ENCODE results near the gene REST. TPM values are rescaled to one million over a fixed set of nuclear protein-coding genes. Genes with fewer than 3 reads are reported as not detected.

REST gene
- total RNA-seq, result 68.0 TPM
- polyA plus RNA-seq, result 100 to 1,000 TPM; 126 to 141 (median 134) TPM

GRCh38 chr4:56907489-56908205 is at the start of gene REST:
Gene REST (plus strand): TSS chr4:56907900. CDS start chr4:56910639, 2,739 bp downstream.
- H3K4me1 ChIP-seq (ENCODE audit: control insufficient read depth, insufficient read depth, low read length, poor library complexity, severe bottlenecking), result peaks cover 43% of the 10 kb centered on the region
- peaks cover 29 to 51% (median 40%) of the 10 kb centered on the region in 4 donors for H3K4me1 Mint-ChIP-seq
- peaks cover 10% of the 10 kb centered on the region for H3K27me3 Mint-ChIP-seq
- no peaks in the 10 kb centered on the region for H3K9me3 ChIP-seq (ENCODE audit: control insufficient read depth in 2 of 2, low read length in 2 of 2)
- DNase-seq, result peak; percentile 76 to 88 (median 76)
- ATAC-seq (ENCODE audit: low read depth in 2 of 2), result peak; percentile 67 to 75
- H3K4me3 ChIP-seq (ENCODE audit: low read depth, low read length), result peak within 1 kb of the TSS; percentile 80
- H3K9me3 Mint-ChIP-seq, result no peaks in the 10 kb centered on the region
- H3K27ac Mint-ChIP-seq, result peak within 1 kb of the TSS; percentile 90 to 96 (median 94)
- H3K4me3 Mint-ChIP-seq, result peak within 1 kb of the TSS; percentile 91 to 99 (median 94)
- peaks cover 6% of the 10 kb centered on the region for H3K36me3 ChIP-seq (ENCODE audit: control insufficient read depth, insufficient read depth, low read length)
- H3K36me3 Mint-ChIP-seq, result peaks cover 7% of the 10 kb centered on the region
- no peaks in the 10 kb centered on the region for H3K27me3 ChIP-seq (ENCODE audit: control insufficient read depth, insufficient read depth, low read length)
- peak within 1 kb of the TSS; percentile 88 for H3K27ac ChIP-seq (ENCODE audit: insufficient read depth, low read length, poor library complexity, severe bottlenecking)

- Histone ChIP-seq H3K9me3 (ENCODE audit: control insufficient read depth in 2 of 2, low read length in 2 of 2) (no peaks in the 10 kb centered on the region), H3K27ac (ENCODE audit: insufficient read depth, low read length, poor library complexity, severe bottlenecking) (no peak overlapping the region), H3K4me1 (ENCODE audit: control insufficient read depth, insufficient read depth, low read length, poor library complexity, severe bottlenecking) (no peaks in the 10 kb centered on the region), H3K4me3 (ENCODE audit: low read depth, low read length) (no peak overlapping the region), H3K36me3 (ENCODE audit: control insufficient read depth, insufficient read depth, low read length) (no peaks in the 10 kb centered on the region), H3K27me3 (ENCODE audit: control insufficient read depth, insufficient read depth, low read length) (no peaks in the 10 kb centered on the region)
- no peak overlapping the region for H3K27ac Mint-ChIP-seq
- no peak for ATAC-seq (ENCODE audit: low read depth in 2 of 2)
- H3K4me3 Mint-ChIP-seq, result no peak overlapping the region
- DNase-seq, result no peak
- no peaks in the 10 kb centered on the region for H3K36me3 Mint-ChIP-seq
- H3K9me3 Mint-ChIP-seq, result no peaks in the 10 kb centered on the region
- no peaks in the 10 kb centered on the region for H3K4me1 Mint-ChIP-seq
- peaks cover 11% of the 10 kb centered on the region for H3K27me3 Mint-ChIP-seq
Observed at GRCh38 chr4:56859841-56860240, 47.9 kb upstream of the REST start.

- no peak for ATAC-seq (ENCODE audit: low read depth in 2 of 2)
- Mint-ChIP-seq H3K27ac (no peak overlapping the region), H3K36me3 (no peaks in the 10 kb centered on the region), H3K27me3 (peaks cover 11% of the 10 kb centered on the region), H3K4me3 (no peak overlapping the region), H3K9me3 (no peaks in the 10 kb centered on the region), H3K4me1 (no peaks in the 10 kb centered on the region)
- Histone ChIP-seq H3K27me3 (ENCODE audit: control insufficient read depth, insufficient read depth, low read length) (no peaks in the 10 kb centered on the region), H3K9me3 (ENCODE audit: control insufficient read depth in 2 of 2, low read length in 2 of 2) (no peaks in the 10 kb centered on the region), H3K36me3 (ENCODE audit: control insufficient read depth, insufficient read depth, low read length) (no peaks in the 10 kb centered on the region), H3K4me3 (ENCODE audit: low read depth, low read length) (no peak overlapping the region), H3K27ac (ENCODE audit: insufficient read depth, low read length, poor library complexity, severe bottlenecking) (no peak overlapping the region), H3K4me1 (ENCODE audit: control insufficient read depth, insufficient read depth, low read length, poor library complexity, severe bottlenecking) (no peaks in the 10 kb centered on the region)
- no peak for DNase-seq
Observed at GRCh38 chr4:56860781-56861180, 46.9 kb upstream of the REST start.

GRCh38 chr4:56861360-56861759 is 46.3 kb upstream of the REST start:
- H3K27me3 Mint-ChIP-seq, result peaks cover 11% of the 10 kb centered on the region
- DNase-seq (no peak), ATAC-seq (ENCODE audit: low read depth in 2 of 2) (no peak)
- H3K36me3 Mint-ChIP-seq, result no peaks in the 10 kb centered on the region
- H3K36me3 ChIP-seq (ENCODE audit: control insufficient read depth, insufficient read depth, low read length), result no peaks in the 10 kb centered on the region
- H3K27ac ChIP-seq (ENCODE audit: insufficient read depth, low read length, poor library complexity, severe bottlenecking), result no peak overlapping the region
- H3K4me3 ChIP-seq (ENCODE audit: low read depth, low read length), result no peak overlapping the region
- H3K9me3 Mint-ChIP-seq, result no peaks in the 10 kb centered on the region
- H3K4me3 Mint-ChIP-seq, result no peak overlapping the region
- H3K27ac Mint-ChIP-seq, result no peak overlapping the region
- H3K27me3 ChIP-seq (ENCODE audit: control insufficient read depth, insufficient read depth, low read length), result no peaks in the 10 kb centered on the region
- H3K4me1 ChIP-seq (ENCODE audit: control insufficient read depth, insufficient read depth, low read length, poor library complexity, severe bottlenecking), result no peaks in the 10 kb centered on the region
- no peaks in the 10 kb centered on the region for H3K4me1 Mint-ChIP-seq
- no peaks in the 10 kb centered on the region for H3K9me3 ChIP-seq (ENCODE audit: control insufficient read depth in 2 of 2, low read length in 2 of 2)

- H3K9me3 Mint-ChIP-seq, result no peaks in the 10 kb centered on the region
- no peaks in the 10 kb centered on the region for H3K4me1 Mint-ChIP-seq
- H3K27me3 ChIP-seq (ENCODE audit: control insufficient read depth, insufficient read depth, low read length), result no peaks in the 10 kb centered on the region
- no peak overlapping the region for H3K4me3 Mint-ChIP-seq
- H3K27ac Mint-ChIP-seq, result peak overlapping the region in 1 of 3 donors; percentile 23
- H3K4me1 ChIP-seq (ENCODE audit: control insufficient read depth, insufficient read depth, low read length, poor library complexity, severe bottlenecking), result no peaks in the 10 kb centered on the region
- no peak overlapping the region for H3K4me3 ChIP-seq (ENCODE audit: low read depth, low read length)
- no peaks in the 10 kb centered on the region for H3K36me3 ChIP-seq (ENCODE audit: control insufficient read depth, insufficient read depth, low read length)
- H3K36me3 Mint-ChIP-seq, result no peaks in the 10 kb centered on the region
- H3K9me3 ChIP-seq (ENCODE audit: control insufficient read depth in 2 of 2, low read length in 2 of 2), result no peaks in the 10 kb centered on the region
- no peak overlapping the region for H3K27ac ChIP-seq (ENCODE audit: insufficient read depth, low read length, poor library complexity, severe bottlenecking)
- no peak for DNase-seq
- no peak for ATAC-seq (ENCODE audit: low read depth in 2 of 2)
- peaks cover 9% of the 10 kb centered on the region for H3K27me3 Mint-ChIP-seq
Observed at GRCh38 chr4:56863441-56864139, 44.1 kb upstream of the REST start.

GRCh38 chr4:56870946-56871345 is 36.8 kb upstream of the REST start:
- no peaks in the 10 kb centered on the region for H3K36me3 ChIP-seq (ENCODE audit: control insufficient read depth, insufficient read depth, low read length)
- peaks cover 0 to 2% (median 0%) of the 10 kb centered on the region in 4 donors for H3K4me1 Mint-ChIP-seq
- H3K4me3 Mint-ChIP-seq, result no peak overlapping the region
- H3K9me3 Mint-ChIP-seq, result no peaks in the 10 kb centered on the region
- DNase-seq, result no peak
- no peaks in the 10 kb centered on the region for H3K36me3 Mint-ChIP-seq
- H3K27me3 Mint-ChIP-seq, result peaks cover 8% of the 10 kb centered on the region
- H3K4me1 ChIP-seq (ENCODE audit: control insufficient read depth, insufficient read depth, low read length, poor library complexity, severe bottlenecking), result no peaks in the 10 kb centered on the region
- H3K27ac Mint-ChIP-seq, result no peak overlapping the region
- no peaks in the 10 kb centered on the region for H3K9me3 ChIP-seq (ENCODE audit: control insufficient read depth in 2 of 2, low read length in 2 of 2)
- H3K27ac ChIP-seq (ENCODE audit: insufficient read depth, low read length, poor library complexity, severe bottlenecking), result no peak overlapping the region
- ATAC-seq (ENCODE audit: low read depth in 2 of 2), result no peak
- H3K4me3 ChIP-seq (ENCODE audit: low read depth, low read length), result no peak overlapping the region
- no peaks in the 10 kb centered on the region for H3K27me3 ChIP-seq (ENCODE audit: control insufficient read depth, insufficient read depth, low read length)

- no peak overlapping the region for H3K4me3 Mint-ChIP-seq
Observed at GRCh38 chr4:56871371-56871866, 36.3 kb upstream of the REST start.

More at GRCh38 chr4:56871371-56871866, 36.3 kb upstream of the REST start:
- Mint-ChIP-seq H3K27me3 (peaks cover 8% of the 10 kb centered on the region), H3K4me1 (peaks cover 0 to 2% (median 0%) of the 10 kb centered on the region in 4 donors), H3K27ac (no peak overlapping the region), H3K36me3 (no peaks in the 10 kb centered on the region), H3K9me3 (no peaks in the 10 kb centered on the region)
- no peak for ATAC-seq (ENCODE audit: low read depth in 2 of 2)
- no peak for DNase-seq
- H3K27ac ChIP-seq (ENCODE audit: insufficient read depth, low read length, poor library complexity, severe bottlenecking), result no peak overlapping the region
- H3K36me3 ChIP-seq (ENCODE audit: control insufficient read depth, insufficient read depth, low read length), result no peaks in the 10 kb centered on the region
- H3K4me1 ChIP-seq (ENCODE audit: control insufficient read depth, insufficient read depth, low read length, poor library complexity, severe bottlenecking), result no peaks in the 10 kb centered on the region
- H3K4me3 ChIP-seq (ENCODE audit: low read depth, low read length), result no peak overlapping the region
- no peaks in the 10 kb centered on the region for H3K9me3 ChIP-seq (ENCODE audit: control insufficient read depth in 2 of 2, low read length in 2 of 2)
- H3K27me3 ChIP-seq (ENCODE audit: control insufficient read depth, insufficient read depth, low read length), result no peaks in the 10 kb centered on the region
